ENCODE measurements around the gene GLMN.

- TF ChIP-seq, protein P1, sequence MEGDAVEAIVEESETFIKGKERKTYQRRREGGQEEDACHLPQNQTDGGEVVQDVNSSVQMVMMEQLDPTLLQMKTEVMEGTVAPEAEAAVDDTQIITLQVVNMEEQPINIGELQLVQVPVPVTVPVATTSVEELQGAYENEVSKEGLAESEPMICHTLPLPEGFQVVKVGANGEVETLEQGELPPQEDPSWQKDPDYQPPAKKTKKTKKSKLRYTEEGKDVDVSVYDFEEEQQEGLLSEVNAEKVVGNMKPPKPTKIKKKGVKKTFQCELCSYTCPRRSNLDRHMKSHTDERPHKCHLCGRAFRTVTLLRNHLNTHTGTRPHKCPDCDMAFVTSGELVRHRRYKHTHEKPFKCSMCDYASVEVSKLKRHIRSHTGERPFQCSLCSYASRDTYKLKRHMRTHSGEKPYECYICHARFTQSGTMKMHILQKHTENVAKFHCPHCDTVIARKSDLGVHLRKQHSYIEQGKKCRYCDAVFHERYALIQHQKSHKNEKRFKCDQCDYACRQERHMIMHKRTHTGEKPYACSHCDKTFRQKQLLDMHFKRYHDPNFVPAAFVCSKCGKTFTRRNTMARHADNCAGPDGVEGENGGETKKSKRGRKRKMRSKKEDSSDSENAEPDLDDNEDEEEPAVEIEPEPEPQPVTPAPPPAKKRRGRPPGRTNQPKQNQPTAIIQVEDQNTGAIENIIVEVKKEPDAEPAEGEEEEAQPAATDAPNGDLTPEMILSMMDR (IDR thresholded peaks at IDR 0.05) = peak; percentile 23 to 38 (median 31)
- TF ChIP-seq POLR2A (IDR thresholded peaks at IDR 0.05) = no peak
Measured at GRCh38 chr1:92310185-92310597, 11.4 kb upstream of the GLMN start.
